PC-3 (cell line): Measurements from ENCODE around the gene RAB7A. TPM values are rescaled to one million over a fixed set of nuclear protein-coding genes. Genes with fewer than 3 reads are reported as not detected.

Source experiments
- ATAC-seq: fragments of 200-7000 bp; cut with Tn5 transposase; 2 replicates; pipeline ENCODE4 v1.9.1; 2020; ENCODE audit warnings: mild to moderate bottlenecking, moderate library complexity
- BruUV-seq: library from RNA; stranded (reverse); fragments of 400-500 nt; replicated peaks from 2 replicates; lab custom pipeline; 2021; lab: Mats Ljungman, UMichigan
- CTCF ChIA-PET: fragments of 300-600 bp; sonication (Branson Sonifier 250); formaldehyde crosslinking; loops from one replicate; lab custom pipeline; 2022; ENCODE audit warnings: antibody characterized with exemption; lab: Charles Lee
- POLR2A ChIA-PET: fragments of 300-600 bp; sonication (Branson Sonifier 250); formaldehyde crosslinking; loops from one replicate; lab custom pipeline; 2022; ENCODE audit warnings: antibody characterized with exemption; ENCODE audit not compliant: unreplicated experiment; lab: Charles Lee
- DNase-seq: peaks from one replicate; pipeline ENCODE4 v3.0.0-alpha.2; 2015
- H2AFZ ChIP-seq: fragments of 300-600 bp; sonication (generic); 2 replicates; pipeline ENCODE4 v1.6.0; 2016; ENCODE audit warnings: antibody characterized with exemption, low read length
- H3F3A ChIP-seq: fragments of 300-600 bp; sonication (generic); one replicate; pipeline ENCODE4 v1.6.0; 2017; ENCODE audit warnings: antibody characterized with exemption, low read length, control low read depth, mild to moderate bottlenecking; ENCODE audit not compliant: unreplicated experiment
- H3K27ac ChIP-seq: fragments of 300-600 bp; sonication (generic); 2 replicates; pipeline ENCODE4 v1.5.1; 2016; ENCODE audit warnings: mild to moderate bottlenecking, low read length
- H3K27me3 ChIP-seq: fragments of 300-600 bp; sonication (generic); 2 replicates; pipeline ENCODE4 v1.6.1; 2016; ENCODE audit warnings: low read length, mixed read lengths
- H3K36me3 ChIP-seq: fragments of 300-600 bp; sonication (generic); 2 replicates; pipeline ENCODE4 v1.6.1; 2016; ENCODE audit warnings: low read depth, mixed run types, low read length, mixed read lengths
- H3K4me1 ChIP-seq: fragments of 300-600 bp; sonication (generic); 2 replicates; pipeline ENCODE4 v1.5.1; 2016; ENCODE audit warnings: low read length; ENCODE audit not compliant: insufficient read depth
- H3K4me2 ChIP-seq: fragments of 300-600 bp; sonication (generic); 2 replicates; pipeline ENCODE4 v1.6.0; 2016; ENCODE audit warnings: low read length
- H3K4me3 ChIP-seq: fragments of 300-600 bp; sonication (generic); 2 replicates; pipeline ENCODE4 v1.5.1; 2016; ENCODE audit warnings: mild to moderate bottlenecking, low read length, mixed read lengths
- H3K79me2 ChIP-seq: fragments of 300-600 bp; sonication (generic); 2 replicates; pipeline ENCODE4 v1.6.1; 2017; ENCODE audit warnings: low read length, mixed read lengths
- H3K9ac ChIP-seq: fragments of 300-600 bp; sonication (generic); 2 replicates; pipeline ENCODE4 v1.6.0; 2016; ENCODE audit warnings: mild to moderate bottlenecking, low read length
- H3K9me2 ChIP-seq: fragments of 300-600 bp; sonication (generic); replicated peaks from 2 replicates; pipeline ENCODE4 v1.6.1; 2016; ENCODE audit warnings: mixed run types, low read length, mixed read lengths
- H3K9me3 ChIP-seq: fragments of 300-600 bp; sonication (generic); 2 replicates; pipeline ENCODE4 v1.6.1; 2016; ENCODE audit warnings: low read length, mixed read lengths
- H4K20me1 ChIP-seq: fragments of 300-600 bp; sonication (generic); 2 replicates; pipeline ENCODE4 v1.6.1; 2016; ENCODE audit warnings: low read length, mixed read lengths
- EZH2 ChIP-seq: fragments of 300-600 bp; sonication (generic); IDR thresholded peaks from one replicate; pipeline ENCODE4 v1.6.1; 2017; ENCODE audit warnings: antibody characterized with exemption, mild to moderate bottlenecking, low read length; ENCODE audit not compliant: unreplicated experiment
- EZH2phosphoT487 ChIP-seq: fragments of 300-600 bp; sonication (generic); IDR thresholded peaks from 2 replicates; pipeline ENCODE4 v1.6.1; 2018; ENCODE audit warnings: mild to moderate bottlenecking, antibody characterized with exemption, low read length, borderline replicate concordance
- intact Hi-C: fragments of 100-400 bp; cut with micrococcal nuclease; formaldehyde crosslinking; loops from 2 replicates; pipeline ENCODE4 v1.9.0; 2023
- total RNA-seq: library from RNA; depleted of rRNA; stranded (reverse); fragments of >200 nt; gene quantifications from 2 replicates; pipeline ENCODE4 v1.2.3, GENCODE V29; 2014
- TF ChIP-seq, protein P1 (sequence below): fragments of 300-600 bp; sonication (generic); conservative IDR thresholded peaks from 2 replicates; pipeline ENCODE4 v1.5.1; 2017; ENCODE audit warnings: antibody characterized with exemption, low read depth, mild to moderate bottlenecking, low read length

RAB7A gene
- total RNA-seq, 1 experiment from 2014 or later: 48.0 TPM

DNA sequence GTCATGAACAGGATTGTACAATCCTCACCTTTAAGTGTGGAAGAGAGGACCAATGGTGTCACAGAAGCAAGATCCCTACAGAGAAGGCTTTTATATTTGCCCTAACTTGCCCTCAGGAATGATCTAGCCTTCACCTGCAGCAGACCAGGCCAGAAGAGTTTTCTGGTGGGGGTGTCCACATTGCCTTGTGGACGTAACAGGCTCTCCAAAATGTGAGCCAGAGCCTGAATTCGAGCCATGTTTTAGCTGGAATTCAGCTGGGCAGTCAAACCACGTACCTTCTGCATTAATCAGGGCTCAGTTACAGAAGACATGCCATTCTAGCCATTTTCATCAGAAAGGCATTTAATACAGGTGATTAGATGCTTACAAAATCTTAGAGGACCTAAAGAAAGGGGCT is 23.6 kb upstream of the RAB7A start:
- H3K4me1 ChIP-seq: no peaks in the 10 kb centered on the region
- H3K36me3 ChIP-seq: no peaks in the 10 kb centered on the region
- intact Hi-C loops: no loop called here
- H3K27ac ChIP-seq: no peak overlapping the region
- no TSS peak for BruUV-seq
- no peaks in the 10 kb centered on the region for H3K27me3 ChIP-seq
- ATAC-seq (no peak), DNase-seq (no peak)
- H3F3A ChIP-seq: no peaks in the 10 kb centered on the region
- H3K4me2 ChIP-seq: no peak overlapping the region
- H3K79me2 ChIP-seq: no peaks in the 10 kb centered on the region
- no peak overlapping the region for H3K4me3 ChIP-seq
- POLR2A ChIA-PET: no interaction called here
- CTCF ChIA-PET: no interaction called here
- TF ChIP-seq, protein P1, sequence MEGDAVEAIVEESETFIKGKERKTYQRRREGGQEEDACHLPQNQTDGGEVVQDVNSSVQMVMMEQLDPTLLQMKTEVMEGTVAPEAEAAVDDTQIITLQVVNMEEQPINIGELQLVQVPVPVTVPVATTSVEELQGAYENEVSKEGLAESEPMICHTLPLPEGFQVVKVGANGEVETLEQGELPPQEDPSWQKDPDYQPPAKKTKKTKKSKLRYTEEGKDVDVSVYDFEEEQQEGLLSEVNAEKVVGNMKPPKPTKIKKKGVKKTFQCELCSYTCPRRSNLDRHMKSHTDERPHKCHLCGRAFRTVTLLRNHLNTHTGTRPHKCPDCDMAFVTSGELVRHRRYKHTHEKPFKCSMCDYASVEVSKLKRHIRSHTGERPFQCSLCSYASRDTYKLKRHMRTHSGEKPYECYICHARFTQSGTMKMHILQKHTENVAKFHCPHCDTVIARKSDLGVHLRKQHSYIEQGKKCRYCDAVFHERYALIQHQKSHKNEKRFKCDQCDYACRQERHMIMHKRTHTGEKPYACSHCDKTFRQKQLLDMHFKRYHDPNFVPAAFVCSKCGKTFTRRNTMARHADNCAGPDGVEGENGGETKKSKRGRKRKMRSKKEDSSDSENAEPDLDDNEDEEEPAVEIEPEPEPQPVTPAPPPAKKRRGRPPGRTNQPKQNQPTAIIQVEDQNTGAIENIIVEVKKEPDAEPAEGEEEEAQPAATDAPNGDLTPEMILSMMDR: no peak
- TF ChIP-seq EZH2: no peak
- TF ChIP-seq EZH2phosphoT487: no peak
- no peak overlapping the region for H3K9ac ChIP-seq
- H2AFZ ChIP-seq: no peak overlapping the region
- no peaks in the 10 kb centered on the region for H3K9me3 ChIP-seq
- H4K20me1 ChIP-seq: no peaks in the 10 kb centered on the region
- no peaks in the 10 kb centered on the region for H3K9me2 ChIP-seq

DNA sequence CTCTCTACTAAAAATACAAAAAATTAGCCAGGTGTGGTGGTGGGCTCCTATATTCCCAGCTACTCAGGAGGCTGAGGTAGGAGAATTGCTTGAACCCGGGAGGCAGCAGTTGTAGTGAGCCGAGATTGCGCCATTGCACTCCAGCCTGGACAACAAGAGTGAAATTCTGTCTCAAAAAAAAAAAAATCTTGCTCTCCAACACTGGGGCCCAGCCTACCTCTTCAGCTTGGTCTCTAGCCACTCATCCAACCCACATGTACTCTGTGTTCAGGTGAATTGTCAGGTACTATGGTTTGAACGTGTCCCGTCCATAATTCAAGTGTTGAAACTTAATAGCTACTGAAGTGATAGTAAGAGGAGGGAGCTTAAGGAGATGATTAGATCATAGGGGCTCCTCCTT is 22.4 kb upstream of the RAB7A start:
- Histone ChIP-seq H2AFZ (no peak overlapping the region), H3K9me3 (no peaks in the 10 kb centered on the region), H3K9ac (no peak overlapping the region), H3F3A (no peaks in the 10 kb centered on the region), H3K9me2 (no peaks in the 10 kb centered on the region), H3K4me2 (no peak overlapping the region), H3K4me1 (no peaks in the 10 kb centered on the region), H4K20me1 (no peaks in the 10 kb centered on the region), H3K27ac (no peak overlapping the region), H3K4me3 (no peak overlapping the region), H3K36me3 (no peaks in the 10 kb centered on the region), H3K27me3 (no peaks in the 10 kb centered on the region), H3K79me2 (no peaks in the 10 kb centered on the region)
- ATAC-seq: no peak
- intact Hi-C loops: no loop called here
- TF ChIP-seq, protein P1: no peak
- TF ChIP-seq EZH2phosphoT487: no peak
- no peak for TF ChIP-seq EZH2
- POLR2A ChIA-PET: no interaction called here
- no peak for DNase-seq
- BruUV-seq: no TSS peak
- CTCF ChIA-PET: no interaction called here

DNA sequence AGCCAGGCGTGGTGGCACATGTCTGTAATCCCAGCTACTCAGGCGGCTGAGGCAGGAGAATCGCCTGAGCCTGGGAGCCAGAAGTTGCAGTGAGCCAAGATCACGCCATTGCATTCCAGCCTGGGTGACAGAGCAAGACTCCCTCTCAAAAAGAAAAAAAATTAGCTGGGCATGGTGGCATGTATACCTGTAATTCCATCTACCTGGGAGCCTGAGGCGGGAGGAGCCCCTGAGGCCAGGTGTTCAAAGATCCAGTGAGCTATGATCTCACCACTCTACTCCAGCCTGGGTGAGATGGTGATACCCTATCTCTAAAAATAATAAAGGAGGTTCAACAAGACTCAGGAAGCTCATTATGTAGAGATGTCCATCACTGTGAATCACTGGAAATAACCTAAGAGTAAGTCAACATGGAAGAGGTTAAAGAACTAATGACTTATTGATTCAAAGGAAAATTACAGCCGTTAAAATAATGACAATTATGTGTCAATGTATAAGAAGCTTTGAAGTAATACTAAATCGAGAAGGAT is 19.8 kb upstream of the RAB7A start:
- POLR2A ChIA-PET: no interaction called here
- CTCF ChIA-PET: no interaction called here
- no peak overlapping the region for H3K27ac ChIP-seq
- TF ChIP-seq EZH2phosphoT487: no peak
- TF ChIP-seq, protein P1: no peak
- no peak for TF ChIP-seq EZH2
- H3K4me3 ChIP-seq: no peak overlapping the region
- H4K20me1 ChIP-seq: no peaks in the 10 kb centered on the region
- no peak overlapping the region for H2AFZ ChIP-seq
- no peaks in the 10 kb centered on the region for H3K9me2 ChIP-seq
- no peak for ATAC-seq
- intact Hi-C loops: no loop called here
- H3K79me2 ChIP-seq: no peaks in the 10 kb centered on the region
- H3F3A ChIP-seq: no peaks in the 10 kb centered on the region
- H3K9me3 ChIP-seq: no peaks in the 10 kb centered on the region
- no peak overlapping the region for H3K9ac ChIP-seq
- no TSS peak for BruUV-seq
- no peaks in the 10 kb centered on the region for H3K27me3 ChIP-seq
- no peak for DNase-seq
- no peak overlapping the region for H3K4me2 ChIP-seq
- peaks cover 19% of the 10 kb centered on the region for H3K4me1 ChIP-seq
- H3K36me3 ChIP-seq: no peaks in the 10 kb centered on the region
